Mesothelial cell of epicardium (in vitro differentiated cells): ENCODE measurements around the gene SIPA1L3. TPM values are rescaled to one million over a fixed set of nuclear protein-coding genes. Genes with fewer than 3 reads are reported as not detected.
"Not testable (repeated sequence)": the region's sequence is repeated elsewhere in the genome, so short reads cannot be mapped to it uniquely, and the experiment has no call there.

Experiments
- DNase-seq, 2 experiments: peaks; one replicate each; pipeline ENCODE4 v3.0.0; 2021; ENCODE audit warnings: low spot score in 2 of 2; ENCODE audit not compliant: unreplicated experiment in 2 of 2
- H3K27ac Mint-ChIP-seq: 2 replicates; pipeline ENCODE4 v1.8.0; 2021; ENCODE audit warnings: mixed read lengths
- H3K27me3 Mint-ChIP-seq: 2 replicates; pipeline ENCODE4 v1.8.0; 2021; ENCODE audit warnings: low read depth, mixed read lengths
- H3K36me3 Mint-ChIP-seq: 2 replicates; pipeline ENCODE4 v1.8.0; 2021; ENCODE audit warnings: mixed read lengths
- H3K4me1 Mint-ChIP-seq: 2 replicates; pipeline ENCODE4 v1.8.0; 2021; ENCODE audit warnings: mixed read lengths
- H3K4me3 Mint-ChIP-seq: 2 replicates; pipeline ENCODE4 v1.8.0; 2021; ENCODE audit warnings: mild to moderate bottlenecking, moderate library complexity, mixed read lengths
- H3K9me3 Mint-ChIP-seq: 2 replicates; pipeline ENCODE4 v1.8.0; 2021; ENCODE audit warnings: mixed read lengths
- total RNA-seq: library from RNA; stranded (reverse); gene quantifications from 3 replicates; pipeline ENCODE4 v1.2.1, GENCODE V29; 2021
- TF ChIP-seq, protein P1 (sequence below): fragments of 200-600 bp; sonication (generic); IDR thresholded peaks from one replicate; pipeline ENCODE4 v1.5.0; 2021; ENCODE audit warnings: antibody characterized with exemption; ENCODE audit not compliant: unreplicated experiment

The SIPA1L3 gene
- total RNA-seq, 1 donor from 2014 or later: 58.2 TPM

DNA sequence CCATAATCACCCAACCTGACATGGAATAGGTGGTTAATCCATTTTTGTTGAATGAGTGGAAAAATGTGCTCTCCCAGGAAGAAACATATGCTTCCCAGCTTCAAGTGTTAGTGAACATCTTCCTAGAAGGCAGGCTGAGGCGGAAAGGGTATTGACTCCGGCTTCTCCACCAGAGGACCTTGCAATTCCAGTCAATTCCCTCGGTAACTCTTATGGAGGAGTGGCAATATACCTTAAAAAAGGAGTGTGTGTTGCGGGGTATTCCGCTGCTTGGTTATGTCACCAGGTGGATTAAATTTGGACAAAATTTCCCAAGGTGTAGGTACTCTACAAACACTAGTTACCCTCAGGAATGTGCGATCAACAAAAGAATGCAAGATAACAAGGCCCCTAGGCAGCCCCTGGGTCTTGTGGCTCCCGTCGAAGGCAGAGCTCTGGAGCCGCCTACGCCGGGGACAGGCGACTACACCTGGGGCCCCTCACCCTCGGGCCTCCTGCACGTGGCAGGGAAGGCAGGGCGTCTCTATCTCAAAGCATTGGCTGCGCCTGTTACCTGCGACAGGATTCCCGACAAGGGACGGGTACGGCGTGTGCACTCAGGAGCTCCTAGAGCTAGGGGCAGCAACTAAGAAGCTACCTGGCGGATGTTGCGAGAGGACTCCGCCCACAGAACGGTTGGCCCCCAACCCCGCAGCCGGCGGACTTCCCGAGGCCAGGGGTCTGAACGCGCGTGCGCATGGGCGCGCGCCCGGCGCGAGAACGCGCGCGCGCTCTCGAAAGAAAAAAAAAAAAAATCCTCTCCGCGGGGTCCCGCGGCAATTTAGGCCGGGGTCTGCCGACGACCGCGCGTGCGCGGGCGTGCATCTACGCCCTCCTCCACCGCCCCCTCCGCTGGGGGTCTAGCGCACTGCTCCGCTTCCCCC lies 801 bp upstream of the SIPA1L3 start, which contains the start of gene WDR87:
Gene WDR87 (minus strand): TSS at position 649 of the 923 bp plus-strand sequence. CDS start 8,355 bp downstream, outside the sequence.
- Mint-ChIP-seq H3K36me3 (no peaks in the 10 kb centered on the region), H3K4me3 (peak within 1 kb of the TSS; percentile 94), H3K27ac (peak within 1 kb of the TSS; percentile 97), H3K27me3 (no peaks in the 10 kb centered on the region), H3K4me1 (peaks cover 27% of the 10 kb centered on the region), H3K9me3 (no peaks in the 10 kb centered on the region)
- DNase-seq: peak in 1 of 2 experiments; percentile 85
- TF ChIP-seq, protein P1, sequence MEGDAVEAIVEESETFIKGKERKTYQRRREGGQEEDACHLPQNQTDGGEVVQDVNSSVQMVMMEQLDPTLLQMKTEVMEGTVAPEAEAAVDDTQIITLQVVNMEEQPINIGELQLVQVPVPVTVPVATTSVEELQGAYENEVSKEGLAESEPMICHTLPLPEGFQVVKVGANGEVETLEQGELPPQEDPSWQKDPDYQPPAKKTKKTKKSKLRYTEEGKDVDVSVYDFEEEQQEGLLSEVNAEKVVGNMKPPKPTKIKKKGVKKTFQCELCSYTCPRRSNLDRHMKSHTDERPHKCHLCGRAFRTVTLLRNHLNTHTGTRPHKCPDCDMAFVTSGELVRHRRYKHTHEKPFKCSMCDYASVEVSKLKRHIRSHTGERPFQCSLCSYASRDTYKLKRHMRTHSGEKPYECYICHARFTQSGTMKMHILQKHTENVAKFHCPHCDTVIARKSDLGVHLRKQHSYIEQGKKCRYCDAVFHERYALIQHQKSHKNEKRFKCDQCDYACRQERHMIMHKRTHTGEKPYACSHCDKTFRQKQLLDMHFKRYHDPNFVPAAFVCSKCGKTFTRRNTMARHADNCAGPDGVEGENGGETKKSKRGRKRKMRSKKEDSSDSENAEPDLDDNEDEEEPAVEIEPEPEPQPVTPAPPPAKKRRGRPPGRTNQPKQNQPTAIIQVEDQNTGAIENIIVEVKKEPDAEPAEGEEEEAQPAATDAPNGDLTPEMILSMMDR: no peak

GRCh38 chr19:37907735-37908455 lies 887 bp downstream of the SIPA1L3 start:
- H3K36me3 Mint-ChIP-seq: no peaks in the 10 kb centered on the region
- H3K27me3 Mint-ChIP-seq: no peaks in the 10 kb centered on the region
- H3K4me3 Mint-ChIP-seq: peak overlapping the region; percentile 94
- H3K4me1 Mint-ChIP-seq: peaks cover 27% of the 10 kb centered on the region
- peak overlapping the region; percentile 60 for H3K27ac Mint-ChIP-seq
- DNase-seq: no peak
- TF ChIP-seq, protein P1: no peak
- no peaks in the 10 kb centered on the region for H3K9me3 Mint-ChIP-seq

- Mint-ChIP-seq H3K9me3 (no peaks in the 10 kb centered on the region), H3K4me1 (peaks cover 27% of the 10 kb centered on the region), H3K27ac (no peak overlapping the region), H3K4me3 (no peak overlapping the region), H3K36me3 (no peaks in the 10 kb centered on the region), H3K27me3 (no peaks in the 10 kb centered on the region)
- TF ChIP-seq, protein P1: no peak
- no peak for DNase-seq
Measured at GRCh38 chr19:37909661-37910199, 2.7 kb downstream of the SIPA1L3 start.

- peaks cover under 1% of the 10 kb centered on the region for H3K4me1 Mint-ChIP-seq
- H3K9me3 Mint-ChIP-seq: no peaks in the 10 kb centered on the region
- peaks cover 11% of the 10 kb centered on the region for H3K36me3 Mint-ChIP-seq
- no peak overlapping the region for H3K4me3 Mint-ChIP-seq
- H3K27me3 Mint-ChIP-seq: no peaks in the 10 kb centered on the region
- no peak for DNase-seq
- no peak overlapping the region for H3K27ac Mint-ChIP-seq
- TF ChIP-seq, protein P1: no peak
Measured at GRCh38 chr19:37914908-37915307, 7.9 kb downstream of the SIPA1L3 start.

DNA sequence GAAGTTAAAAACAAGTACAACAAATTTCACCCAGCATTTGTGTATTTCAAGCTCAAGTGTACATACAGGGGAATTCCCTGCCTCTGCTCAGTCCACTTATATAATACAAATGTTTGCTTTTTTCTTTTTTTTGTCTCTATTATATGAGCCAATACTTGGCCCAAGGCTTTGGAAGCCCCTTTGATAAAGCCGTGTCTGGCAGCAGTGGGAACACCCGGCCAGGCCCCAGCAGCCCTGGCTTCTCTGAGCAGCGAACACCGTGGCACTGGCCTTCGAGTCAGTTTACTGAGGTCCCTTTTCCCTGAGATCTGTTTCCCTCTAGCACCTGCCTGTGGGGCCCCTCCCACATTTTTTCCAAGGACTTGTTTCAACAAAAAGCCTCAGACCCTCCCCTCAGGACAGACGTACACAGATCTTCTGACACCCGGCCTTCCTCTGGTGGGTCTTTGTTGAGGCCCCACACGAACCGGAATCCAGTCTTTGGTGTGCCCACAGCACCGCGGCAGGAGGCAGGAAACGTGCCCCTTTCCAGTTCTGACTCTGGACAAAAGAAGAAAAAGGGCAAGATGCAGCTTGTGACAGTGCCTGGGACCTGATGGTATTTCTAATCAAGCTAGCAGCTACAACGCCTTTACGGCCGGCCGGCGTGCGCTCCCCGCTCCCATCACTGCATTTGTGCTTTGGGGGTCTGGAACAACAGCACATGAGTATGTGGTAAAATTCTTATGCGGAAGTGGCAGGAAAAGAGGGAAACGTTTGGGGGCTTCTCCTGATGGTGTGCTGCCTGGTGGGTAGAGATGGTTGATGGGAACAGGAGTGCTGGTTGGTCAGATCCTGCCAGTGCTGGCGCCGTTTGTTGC lies 13.8 kb downstream of the SIPA1L3 start:
- Mint-ChIP-seq H3K4me3 (no peak overlapping the region), H3K27me3 (no peaks in the 10 kb centered on the region), H3K9me3 (peaks cover 4% of the 10 kb centered on the region), H3K27ac (peak overlapping the region; percentile 82), H3K4me1 (peaks cover 5% of the 10 kb centered on the region), H3K36me3 (peaks cover 20% of the 10 kb centered on the region)
- no peak for DNase-seq
- TF ChIP-seq, protein P1: no peak

DNA sequence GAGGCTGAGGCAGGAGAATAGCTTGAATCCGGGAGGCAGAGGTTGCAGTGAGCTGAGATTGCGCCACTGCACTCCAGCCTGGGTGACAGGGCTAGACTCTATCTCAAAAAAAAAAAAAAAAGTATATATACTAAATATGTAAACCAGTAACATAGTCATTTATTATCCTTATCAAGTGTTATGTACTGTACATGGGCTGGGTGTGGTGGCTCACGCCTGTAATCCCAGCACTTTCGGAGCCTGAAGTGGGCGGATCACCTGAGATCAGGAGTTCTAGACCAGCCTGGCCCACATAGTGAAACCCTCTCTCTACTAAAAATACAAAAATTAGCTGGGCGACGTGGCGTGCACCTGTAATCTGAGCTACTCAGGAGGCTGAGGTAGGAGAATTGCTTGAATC lies 17.6 kb downstream of the SIPA1L3 start:
- not testable (repeated sequence) for H3K27ac Mint-ChIP-seq, DNase-seq, H3K27me3 Mint-ChIP-seq, H3K4me3 Mint-ChIP-seq, H3K36me3 Mint-ChIP-seq, H3K9me3 Mint-ChIP-seq
- H3K4me1 Mint-ChIP-seq: peaks cover 10% of the 10 kb centered on the region
